Raji (cell line): Measurements from ENCODE around the gene WDR76.

Experiments used
- POLR2A ChIP-seq: IDR thresholded peaks from 2 replicates; pipeline ENCODE4 v1.6.1; 2011; ENCODE audit warnings: low read depth, low read length, control low read depth; ENCODE audit not compliant: insufficient read depth

Gene WDR76

DNA sequence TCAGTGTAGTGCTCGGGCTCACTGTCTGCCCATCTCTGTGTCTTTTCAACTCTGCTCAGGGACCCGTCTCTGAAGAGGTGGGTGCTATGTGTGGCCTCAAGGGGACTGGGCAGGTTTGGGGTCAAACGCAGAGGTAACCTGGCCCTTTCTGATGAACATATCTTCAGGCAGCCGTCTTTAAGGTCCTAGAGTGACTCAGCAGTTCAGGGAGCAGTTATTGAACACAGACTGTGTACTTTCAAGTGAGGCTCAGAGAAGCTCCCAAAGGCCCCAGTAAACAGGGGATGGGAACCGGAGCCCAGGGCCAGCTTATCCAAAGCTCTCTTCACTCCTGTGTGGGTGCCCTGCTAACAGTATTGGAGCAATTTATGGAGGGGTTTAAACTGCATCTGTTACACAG, 73.1 kb downstream of the WDR76 start:
- no peak for TF ChIP-seq POLR2A

DNA sequence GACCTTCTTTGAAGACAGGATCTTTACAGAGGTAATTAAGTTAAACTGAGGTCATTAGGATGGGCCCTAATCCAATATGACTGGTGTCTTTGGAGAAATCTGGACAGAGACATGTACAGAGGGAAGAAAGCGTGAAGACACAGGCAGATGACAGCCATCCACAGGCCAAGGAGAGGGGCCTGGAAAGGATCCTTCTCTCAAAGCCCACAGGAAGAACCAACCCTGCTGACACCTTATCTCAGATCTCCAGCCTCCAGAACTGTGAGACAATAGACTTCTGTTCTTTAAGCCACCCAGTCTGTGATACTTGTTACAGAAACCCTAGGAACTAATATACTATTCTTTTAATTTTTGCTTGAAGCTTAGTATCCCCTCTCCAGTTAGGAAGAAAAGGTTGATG, 74.2 kb downstream of the WDR76 start:
- TF ChIP-seq POLR2A, result no peak

GRCh38 chr15:43901495-43901894, 74.7 kb downstream of the WDR76 start:
- TF ChIP-seq POLR2A, result no peak

DNA sequence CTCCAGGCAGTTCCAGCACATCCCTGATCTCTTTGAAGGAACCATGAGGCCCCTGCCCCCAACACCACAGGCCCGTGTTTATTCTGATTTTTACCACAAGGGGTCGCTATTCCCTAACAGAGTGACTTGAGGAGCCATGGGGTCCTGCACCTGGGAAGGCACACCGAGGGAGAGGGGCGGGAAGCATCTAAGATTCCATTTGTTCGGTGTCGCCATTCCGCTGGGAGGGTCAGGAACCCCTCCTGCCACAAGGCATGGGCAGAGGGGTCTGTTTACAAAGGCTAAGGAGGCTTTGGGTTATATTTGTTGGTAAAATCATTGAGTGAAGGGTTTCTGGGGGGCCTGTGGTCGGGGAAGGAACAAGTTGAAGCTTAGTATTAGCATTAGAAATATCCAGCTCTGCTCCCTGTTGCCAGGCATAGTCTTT, 77.1 kb downstream of the WDR76 start:
- TF ChIP-seq POLR2A, result no peak

- no peak for TF ChIP-seq POLR2A
Measured at GRCh38 chr15:43905755-43906154, 79.0 kb downstream of the WDR76 start.

- TF ChIP-seq POLR2A, result no peak
Measured at GRCh38 chr15:43908516-43909050, 81.8 kb downstream of the WDR76 start.

DNA sequence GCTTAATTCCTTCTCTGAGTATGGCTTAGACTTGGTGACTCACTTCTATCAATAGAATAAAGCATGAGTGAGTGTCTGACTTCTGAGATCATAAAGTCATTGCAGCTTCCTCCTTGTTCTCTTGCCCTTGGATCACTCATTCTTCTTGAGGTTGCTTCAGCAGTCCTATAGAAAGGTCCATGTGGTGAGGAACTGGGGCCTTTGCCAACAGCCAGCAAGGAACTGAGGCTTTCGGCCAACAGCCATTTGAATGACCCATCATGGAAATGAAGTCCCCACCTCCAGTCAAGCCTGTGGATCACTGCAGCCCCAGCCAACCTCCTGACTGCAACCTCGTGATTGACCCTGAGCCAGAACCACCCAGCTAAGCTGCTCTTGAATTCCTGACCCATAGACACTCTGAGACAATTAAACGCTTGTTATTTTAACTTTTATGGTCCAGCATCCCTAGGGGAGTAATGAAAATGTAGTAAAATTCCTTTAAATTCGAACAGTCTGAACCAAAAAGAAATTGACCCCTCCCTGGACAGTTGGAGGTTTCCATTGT, 84.5 kb downstream of the WDR76 start:
- no peak for TF ChIP-seq POLR2A

DNA sequence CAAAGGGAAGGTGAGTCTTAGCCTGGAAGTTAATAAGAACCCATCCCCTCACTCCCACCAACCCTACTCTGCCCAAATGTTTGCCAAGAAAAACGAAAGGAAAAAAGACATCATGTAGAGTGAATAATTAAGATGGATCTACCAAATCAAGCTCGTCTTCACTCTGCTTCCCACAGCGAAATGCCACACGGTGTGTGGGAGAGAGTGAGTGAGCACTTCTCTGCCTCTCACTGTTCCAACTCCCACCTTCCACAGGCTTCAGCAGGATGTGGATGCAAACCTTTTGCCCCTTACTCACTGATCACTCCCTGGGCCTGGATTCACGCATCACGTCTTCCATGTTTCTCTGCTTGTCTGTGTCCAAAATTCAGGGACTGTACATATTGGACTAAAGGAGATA, 85.4 kb downstream of the WDR76 start:
- TF ChIP-seq POLR2A, result no peak

DNA sequence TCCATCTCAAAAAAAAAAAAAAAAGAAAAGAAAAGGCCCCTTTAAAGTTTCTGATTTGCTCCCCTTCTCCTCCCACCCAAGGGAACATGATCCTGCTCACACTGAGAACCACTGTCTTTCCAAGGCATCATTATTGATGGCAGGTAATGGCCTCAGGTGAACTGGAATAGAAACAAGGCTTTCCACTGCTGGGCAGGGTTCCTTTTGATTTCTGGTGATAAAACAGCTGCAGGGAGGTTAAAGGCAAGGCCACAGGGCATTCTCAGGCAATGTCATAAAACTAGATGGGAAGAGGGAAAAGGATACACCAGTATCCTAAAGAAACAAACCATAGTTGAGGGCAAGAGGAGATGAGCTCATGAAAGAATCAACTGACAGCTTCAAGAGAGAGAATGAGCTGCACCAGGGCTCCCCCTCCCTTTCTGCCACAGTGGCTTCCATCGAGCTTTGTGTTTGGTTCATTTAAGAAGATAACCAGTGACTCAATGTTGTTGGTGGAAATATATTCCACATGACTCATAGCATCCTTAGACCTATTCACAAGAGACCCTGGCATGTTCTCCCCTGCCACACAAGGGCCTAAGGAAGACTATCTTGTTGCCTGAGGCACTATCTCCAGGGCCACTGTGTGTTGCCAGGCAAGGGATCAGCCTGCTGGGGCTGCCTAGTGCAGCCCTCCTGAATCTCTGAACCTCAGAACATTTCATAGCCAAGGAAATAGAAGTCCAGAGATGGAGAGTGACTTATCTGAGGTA, 86.4 kb downstream of the WDR76 start:
- no peak for TF ChIP-seq POLR2A

DNA sequence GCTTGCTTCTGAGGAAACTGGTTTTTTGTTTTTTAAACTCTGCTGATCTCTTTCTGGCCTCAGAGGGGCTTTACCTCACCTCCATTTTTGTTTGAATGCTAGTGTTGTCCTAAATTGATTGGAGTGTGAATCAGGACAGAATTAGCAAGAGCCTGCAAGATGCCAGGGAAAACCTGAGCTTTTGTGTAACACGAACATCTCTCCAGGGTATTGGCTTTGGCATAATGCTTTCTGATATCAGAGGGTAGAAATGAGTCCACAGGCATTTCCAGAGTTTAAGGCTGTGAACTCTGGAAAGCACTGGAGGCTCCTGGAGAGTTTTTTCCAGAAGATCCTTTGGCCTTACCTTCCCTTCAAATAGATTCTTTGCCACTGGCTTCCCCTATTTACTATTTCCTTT, 87.1 kb downstream of the WDR76 start:
- no peak for TF ChIP-seq POLR2A

DNA sequence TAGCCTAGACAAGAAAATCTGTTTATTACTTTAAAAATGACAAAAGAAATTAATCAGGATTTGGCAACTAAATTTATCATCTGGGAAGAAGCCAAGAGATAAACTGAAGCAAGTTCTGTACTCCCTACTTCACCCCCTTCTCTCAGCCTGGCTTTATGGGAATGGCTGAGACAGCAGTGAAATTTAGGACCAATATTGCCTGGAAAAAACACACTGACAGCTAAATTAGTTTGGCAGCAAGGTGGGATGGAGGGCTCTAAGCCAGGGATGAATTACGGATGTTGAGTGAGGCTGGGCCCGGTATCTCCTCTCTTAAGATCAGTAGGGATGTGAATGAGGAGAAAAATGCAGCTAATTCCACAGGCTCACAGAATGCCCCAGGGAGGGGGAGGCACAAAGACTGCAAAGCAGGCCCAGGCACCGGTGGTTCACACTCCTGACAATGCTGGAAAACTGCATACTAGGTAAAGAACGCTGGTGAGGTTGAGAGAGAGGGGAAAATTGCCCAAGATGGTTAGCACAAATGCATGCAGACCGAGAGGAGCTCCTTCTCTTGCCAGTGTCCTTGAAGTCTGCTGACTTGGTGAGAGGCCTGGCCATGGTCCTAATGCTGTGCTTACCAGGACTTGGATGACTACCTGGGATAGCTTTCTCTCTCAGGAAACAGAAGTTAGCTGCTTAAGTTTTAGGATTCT, 89.0 kb downstream of the WDR76 start:
- no peak for TF ChIP-seq POLR2A

DNA sequence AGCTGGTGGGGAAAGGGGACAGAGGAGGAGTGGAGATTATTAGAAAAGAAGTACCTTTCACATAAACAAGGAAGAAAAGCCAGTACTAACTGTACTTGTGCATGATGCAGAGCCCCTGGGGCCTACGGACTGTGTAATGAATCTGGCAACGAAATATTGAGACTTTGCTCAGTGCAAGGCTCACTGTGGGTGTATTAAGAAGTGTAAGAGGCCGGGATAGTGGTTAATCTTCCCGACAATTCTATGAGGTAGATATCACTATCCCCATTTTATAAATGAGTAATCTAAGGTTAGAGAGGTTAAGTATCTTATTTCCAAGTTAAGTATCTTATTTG, 89.5 kb downstream of the WDR76 start:
- no peak for TF ChIP-seq POLR2A
